NOMO-1 treated with dmso at 0.1 percent for 144 hours (cell line): Measurements from ENCODE around the gene TRIM22.

Experiments
- DNase-seq: peaks from one replicate; lab custom pipeline; 2025; ENCODE audit not compliant: unreplicated experiment; lab: John Stamatoyannopoulos, UW

Gene TRIM22

GRCh38 chr11:5737670-5738392, 48.2 kb downstream of the TRIM22 start:
- DNase-seq, result no peak

GRCh38 chr11:5738431-5738830, 48.8 kb downstream of the TRIM22 start:
- DNase-seq, result no peak

- DNase-seq, result no peak
Measured at GRCh38 chr11:5746614-5747013, 57.0 kb downstream of the TRIM22 start.

- DNase-seq, result no peak
Measured at GRCh38 chr11:5749836-5750235, 60.2 kb downstream of the TRIM22 start.

DNA sequence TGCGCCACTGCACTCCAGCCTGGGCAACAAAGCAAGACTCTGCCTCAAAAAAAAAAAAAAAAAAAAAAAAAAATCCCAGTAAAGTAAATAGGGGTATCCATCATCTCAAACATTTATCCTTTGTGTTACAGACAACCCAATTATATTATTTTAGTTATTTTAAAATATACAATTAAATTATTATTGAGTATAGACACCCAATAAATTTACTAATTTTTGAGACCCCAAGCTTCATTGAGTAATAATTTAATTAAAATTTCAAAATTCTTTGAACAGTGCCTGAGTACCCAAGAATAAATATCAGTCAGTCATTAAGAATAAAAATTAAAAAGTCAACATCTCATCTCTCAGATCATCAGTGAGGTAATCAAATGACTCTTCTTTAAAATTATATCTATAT, 64.4 kb downstream of the TRIM22 start, which contains the start of gene OR52N4:
Gene OR52N4, plus strand, starts transcription at position 301 of the 400 bp plus-strand sequence. CDS start 498 bp downstream, outside the sequence.
- DNase-seq, result no peak
